Osteoblast (primary cell): Measurements from ENCODE around the gene RIPK3. TPM values are rescaled to one million over a fixed set of nuclear protein-coding genes. Genes with fewer than 3 reads are reported as not detected.

Source experiments
- DNase-seq: peaks from one replicate; pipeline ENCODE4 v3.0.0; 2011; ENCODE audit warnings: low spot score, mixed read lengths; ENCODE audit not compliant: insufficient read length; ENCODE audit errors: missing footprints
- H2AFZ ChIP-seq: 2 replicates; pipeline ENCODE4 v1.6.0; 2011; ENCODE audit warnings: mild to moderate bottlenecking, low read length
- H3K27ac ChIP-seq: 2 replicates; pipeline ENCODE4 v1.5.1; 2011; ENCODE audit warnings: mild to moderate bottlenecking, low read depth, low read length, moderate library complexity
- H3K27me3 ChIP-seq: 2 replicates; pipeline ENCODE4 v1.6.0; 2012; ENCODE audit warnings: mild to moderate bottlenecking, control low read depth, inconsistent platforms, low read length, moderate library complexity; ENCODE audit not compliant: insufficient read depth
- H3K36me3 ChIP-seq: 2 replicates; pipeline ENCODE4 v1.5.1; 2011; ENCODE audit warnings: mild to moderate bottlenecking, low read length, control low read depth, moderate library complexity; ENCODE audit not compliant: insufficient read depth
- H3K4me1 ChIP-seq: 2 replicates; pipeline ENCODE4 v1.5.1; 2011; ENCODE audit warnings: mild to moderate bottlenecking, low read length, control low read depth, moderate library complexity; ENCODE audit not compliant: insufficient read depth
- H3K4me2 ChIP-seq: 2 replicates; pipeline ENCODE4 v1.6.0; 2011; ENCODE audit warnings: mild to moderate bottlenecking, low read length; ENCODE audit not compliant: insufficient read depth
- H3K4me3 ChIP-seq: fragments of 200-600 bp; sonication (generic); 3 replicates; pipeline ENCODE4 v1.5.1; 2012; ENCODE audit warnings: mild to moderate bottlenecking, low read length, inconsistent platforms; ENCODE audit not compliant: insufficient read depth
- H3K79me2 ChIP-seq: 2 replicates; pipeline ENCODE4 v1.6.0; 2012; ENCODE audit warnings: mild to moderate bottlenecking, low read length, control low read depth, inconsistent platforms; ENCODE audit not compliant: insufficient read depth
- H3K9me3 ChIP-seq: 2 replicates; pipeline ENCODE4 v1.5.1; 2011; ENCODE audit warnings: low read depth, low read length, control low read depth
- H4K20me1 ChIP-seq: 2 replicates; pipeline ENCODE4 v1.6.0; 2012; ENCODE audit warnings: mild to moderate bottlenecking, low read length, control low read depth; ENCODE audit not compliant: insufficient read depth
- CTCF ChIP-seq: IDR thresholded peaks from 2 replicates; pipeline ENCODE4 v1.5.1; 2011; ENCODE audit warnings: mild to moderate bottlenecking, low read depth, low read length, moderate library complexity; ENCODE audit errors: extremely low read depth
- total RNA-seq: library from RNA; depleted of rRNA; stranded (reverse); fragments of >200 nt; gene quantifications from 2 replicates; pipeline ENCODE4 v1.2.3, GENCODE V29; 2012

The RIPK3 gene
- total RNA-seq, 1 donor: 11.9 TPM

DNA sequence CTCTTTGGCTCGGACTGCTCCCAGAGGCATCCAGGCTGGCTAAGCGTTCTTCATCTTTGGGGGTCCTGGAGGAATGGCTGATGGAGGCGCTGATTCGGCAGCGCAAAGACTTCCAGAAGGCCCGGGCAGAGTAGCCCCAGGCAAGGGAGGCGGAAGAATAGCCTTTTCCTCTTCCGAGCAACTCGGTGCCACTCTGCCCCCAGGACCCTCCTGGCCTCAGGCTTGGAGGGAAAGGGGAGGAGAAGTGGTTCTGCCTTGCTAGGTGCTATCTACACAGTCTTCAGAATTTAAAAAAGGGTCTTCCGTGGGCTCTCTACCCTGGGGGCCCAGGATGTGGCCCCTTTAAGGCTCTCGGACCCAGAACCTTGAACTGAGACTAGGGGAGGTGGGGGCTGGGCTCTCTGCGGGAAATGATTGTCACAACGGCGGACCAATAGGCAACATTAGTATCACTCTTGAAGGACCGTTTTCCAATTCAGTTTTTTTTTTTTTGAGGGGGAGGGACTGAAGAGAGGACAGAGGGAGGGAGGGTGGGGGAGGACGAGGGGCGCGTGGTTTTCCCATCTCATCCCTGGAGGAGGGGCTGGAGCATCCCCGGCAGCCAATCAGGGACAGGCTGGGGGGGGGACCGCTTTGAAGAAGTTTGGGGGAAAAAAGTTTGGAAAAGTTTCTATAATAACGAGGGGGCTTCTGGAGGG lies 27.9 kb upstream of the RIPK3 start, which contains the start of gene NFATC4:
TSS of gene NFATC4 (plus strand) at position 671 of the 698 bp plus-strand sequence. CDS start 157 bp downstream, outside the sequence.
- Histone ChIP-seq H3K4me2 (peak within 1 kb of the TSS; percentile 95), H3K4me3 (peak within 1 kb of the TSS; percentile 90)

DNA sequence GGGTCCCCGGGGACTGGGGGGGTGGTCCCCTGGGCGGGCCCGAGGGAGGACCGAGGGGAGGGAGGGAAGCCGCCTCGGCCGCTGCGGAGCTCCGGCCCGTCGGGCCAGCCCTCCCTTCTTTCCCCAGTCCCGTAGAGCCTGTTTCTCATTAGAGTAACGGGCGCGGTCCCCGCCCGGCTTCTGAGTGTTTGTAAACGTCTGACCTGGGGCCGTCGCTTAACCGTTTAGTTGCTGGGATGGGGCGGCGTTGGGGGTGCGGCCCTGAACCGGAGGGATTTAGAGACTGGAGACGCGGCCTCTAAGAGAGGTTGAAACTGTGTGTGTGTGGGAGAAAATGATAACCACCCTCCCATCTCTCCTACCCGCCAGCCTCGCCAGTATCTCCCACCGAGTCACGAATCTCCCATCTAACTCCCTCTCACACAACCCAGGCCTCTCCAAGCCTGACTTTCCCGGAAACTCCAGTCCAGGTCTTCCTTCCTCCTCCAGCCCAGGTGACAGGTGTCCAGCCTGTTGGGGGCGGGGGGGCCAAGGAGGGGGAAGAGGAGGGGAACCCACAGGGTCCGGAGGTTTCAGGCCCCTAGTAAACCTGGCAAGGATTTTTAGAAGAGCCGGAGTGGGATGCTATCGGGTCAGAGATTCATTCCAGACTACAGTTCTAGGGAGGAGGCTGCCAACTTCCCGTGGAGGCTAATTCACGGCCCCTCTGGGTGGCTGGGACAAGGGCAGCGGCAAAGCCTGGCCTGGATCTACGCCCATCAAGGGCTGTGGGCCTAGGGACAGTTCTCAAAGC lies 27.1 kb upstream of the RIPK3 start:
- Histone ChIP-seq H3K4me1 (peaks cover 69% of the 10 kb centered on the region), H3K79me2 (peaks cover 33% of the 10 kb centered on the region), H3K27ac (peak overlapping the region; percentile 99), H3K4me3 (peak overlapping the region; percentile 90), H3K9me3 (no peaks in the 10 kb centered on the region), H2AFZ (peak overlapping the region; percentile 96), H3K4me2 (peak overlapping the region; percentile 95), H3K36me3 (peaks cover 20% of the 10 kb centered on the region), H3K27me3 (no peaks in the 10 kb centered on the region), H4K20me1 (peaks cover 17% of the 10 kb centered on the region)
- DNase-seq: peak; percentile 97
- no peak for TF ChIP-seq CTCF

More for the DNA sequence above, 27.9 kb upstream of the RIPK3 start, which contains the start of gene NFATC4:
- H4K20me1 ChIP-seq: peaks cover 22% of the 10 kb centered on the region
- H3K4me1 ChIP-seq: peaks cover 70% of the 10 kb centered on the region
- H3K27ac ChIP-seq: peak within 1 kb of the TSS; percentile 99
- peaks cover 37% of the 10 kb centered on the region for H3K79me2 ChIP-seq
- H2AFZ ChIP-seq: peak within 1 kb of the TSS; percentile 96
- DNase-seq: peak; percentile 97
- H3K27me3 ChIP-seq: no peaks in the 10 kb centered on the region
- no peaks in the 10 kb centered on the region for H3K9me3 ChIP-seq
- no peak for TF ChIP-seq CTCF
- H3K36me3 ChIP-seq: peaks cover 28% of the 10 kb centered on the region

DNA sequence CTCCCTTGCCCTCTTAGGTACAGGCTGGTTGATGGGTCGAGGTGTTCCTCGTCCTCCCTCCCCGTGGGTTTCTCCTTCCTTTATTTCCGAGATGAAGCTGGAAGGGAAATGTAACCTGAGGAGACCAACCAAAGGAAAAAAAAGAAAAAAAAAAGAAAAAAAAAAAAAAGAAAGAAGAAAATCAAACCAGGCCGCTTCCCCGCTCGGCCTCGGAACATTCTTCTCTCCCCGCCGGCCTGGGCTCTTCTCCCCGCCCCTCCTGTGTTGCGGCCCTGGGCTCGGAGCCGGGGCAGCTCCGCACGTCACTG lies 26.6 kb upstream of the RIPK3 start:
- peaks cover 70% of the 10 kb centered on the region for H3K4me1 ChIP-seq
- H3K4me2 ChIP-seq: peak overlapping the region; percentile 95
- H3K36me3 ChIP-seq: peaks cover 17% of the 10 kb centered on the region
- peak overlapping the region; percentile 90 for H3K4me3 ChIP-seq
- peaks cover 31% of the 10 kb centered on the region for H3K79me2 ChIP-seq
- no peak overlapping the region for H2AFZ ChIP-seq
- no peak for DNase-seq
- peak overlapping the region; percentile 99 for H3K27ac ChIP-seq
- no peaks in the 10 kb centered on the region for H3K27me3 ChIP-seq
- H4K20me1 ChIP-seq: peaks cover 15% of the 10 kb centered on the region
- no peak for TF ChIP-seq CTCF
- H3K9me3 ChIP-seq: no peaks in the 10 kb centered on the region
